H1 (cell line): ENCODE data around the gene ASCC2.

Experiments used
- BRCA1 ChIP-seq: IDR thresholded peaks from 2 replicates; pipeline ENCODE4 v1.6.1; 2012; ENCODE audit warnings: low read depth, low read length, improper control_type of control experiment
- EZH2 ChIP-seq: fragments of 200-600 bp; sonication (generic); IDR thresholded peaks from 2 replicates; pipeline ENCODE4 v1.7.1; 2012; ENCODE audit warnings: low read depth, mild to moderate bottlenecking, moderate library complexity, low read length, inconsistent platforms; ENCODE audit not compliant: severe bottlenecking
- GABPA ChIP-seq: IDR thresholded peaks from 2 replicates; pipeline ENCODE4 v1.6.1; 2011; ENCODE audit warnings: mild to moderate bottlenecking, low read length, moderate library complexity, borderline replicate concordance; ENCODE audit not compliant: insufficient read depth
- JUN ChIP-seq: IDR thresholded peaks from 2 replicates; pipeline ENCODE4 v1.6.1; 2011; ENCODE audit warnings: low read depth, mild to moderate bottlenecking, improper control_type of control experiment, low read length
- POLR2A ChIP-seq, 2 experiments: IDR thresholded peaks; 1 replicate in 1 of 2; 2 replicates in 1 of 2; pipeline ENCODE4 v1.6.1; 2011; ENCODE audit warnings: low read depth in 2 of 2, low read length in 2 of 2, mild to moderate bottlenecking in 2 of 2; ENCODE audit errors: control extremely low read depth in 1 of 2
- SIN3A ChIP-seq, 2 experiments: IDR thresholded peaks in 1 of 2; conservative IDR thresholded peaks in 1 of 2; 2 replicates each; pipeline ENCODE4 v1.6.1; 2011 to 2012; ENCODE audit warnings: low read length in 2 of 2, improper control_type of control experiment in 1 of 2, low read depth in 1 of 2, mild to moderate bottlenecking in 1 of 2
- TF ChIP-seq, protein P1 (sequence below), 3 experiments: IDR thresholded peaks; 1 replicate in 2 of 3; 2 replicates in 1 of 3; pipeline versions ENCODE4 v1.5.1 to v1.6.1; 2011; ENCODE audit warnings: low read length in 3 of 3, mild to moderate bottlenecking in 3 of 3, inconsistent platforms in 2 of 3, low read depth in 1 of 3, moderate library complexity in 1 of 3; ENCODE audit not compliant: insufficient read depth in 1 of 3; ENCODE audit errors: control extremely low read depth in 1 of 3
- TF ChIP-seq, protein P2 (sequence below): IDR thresholded peaks from 2 replicates; pipeline ENCODE4 v1.6.1; 2011; ENCODE audit warnings: low read depth, mild to moderate bottlenecking, low read length; ENCODE audit not compliant: insufficient read depth

DNA sequence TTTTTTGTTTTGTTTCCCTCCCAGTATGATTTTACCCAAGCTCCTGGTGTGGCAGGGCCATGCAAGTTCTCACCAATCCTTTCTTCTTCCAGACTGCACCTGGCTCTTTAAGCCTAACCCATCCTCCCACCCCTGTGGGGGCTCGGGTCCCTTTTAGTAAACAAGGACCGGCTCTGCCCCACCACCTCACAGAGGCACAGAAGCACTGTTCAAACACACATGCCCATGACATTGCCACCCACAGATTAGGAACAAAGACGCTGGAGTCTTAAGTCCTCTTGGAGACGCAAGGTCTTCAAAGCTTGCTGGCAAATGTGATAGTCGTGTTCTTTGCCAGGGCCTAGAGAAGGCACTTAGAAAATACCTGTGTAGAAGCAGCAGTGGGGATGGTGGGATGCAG is 52.0 kb downstream of the ASCC2 start:
- no peak for TF ChIP-seq JUN
- no peak for TF ChIP-seq GABPA
- TF ChIP-seq, protein P1, sequence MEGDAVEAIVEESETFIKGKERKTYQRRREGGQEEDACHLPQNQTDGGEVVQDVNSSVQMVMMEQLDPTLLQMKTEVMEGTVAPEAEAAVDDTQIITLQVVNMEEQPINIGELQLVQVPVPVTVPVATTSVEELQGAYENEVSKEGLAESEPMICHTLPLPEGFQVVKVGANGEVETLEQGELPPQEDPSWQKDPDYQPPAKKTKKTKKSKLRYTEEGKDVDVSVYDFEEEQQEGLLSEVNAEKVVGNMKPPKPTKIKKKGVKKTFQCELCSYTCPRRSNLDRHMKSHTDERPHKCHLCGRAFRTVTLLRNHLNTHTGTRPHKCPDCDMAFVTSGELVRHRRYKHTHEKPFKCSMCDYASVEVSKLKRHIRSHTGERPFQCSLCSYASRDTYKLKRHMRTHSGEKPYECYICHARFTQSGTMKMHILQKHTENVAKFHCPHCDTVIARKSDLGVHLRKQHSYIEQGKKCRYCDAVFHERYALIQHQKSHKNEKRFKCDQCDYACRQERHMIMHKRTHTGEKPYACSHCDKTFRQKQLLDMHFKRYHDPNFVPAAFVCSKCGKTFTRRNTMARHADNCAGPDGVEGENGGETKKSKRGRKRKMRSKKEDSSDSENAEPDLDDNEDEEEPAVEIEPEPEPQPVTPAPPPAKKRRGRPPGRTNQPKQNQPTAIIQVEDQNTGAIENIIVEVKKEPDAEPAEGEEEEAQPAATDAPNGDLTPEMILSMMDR (IDR thresholded peaks at IDR 0.05; ENCODE audit: control extremely low read depth in 1 of 3, insufficient read depth in 1 of 3, low read depth in 1 of 3, low read length in 3 of 3), result no peak
- no peak for TF ChIP-seq EZH2
- no peak for TF ChIP-seq SIN3A (conservative IDR thresholded peaks at IDR 0.05 in 1 of 2, IDR thresholded peaks at IDR 0.05 in 1 of 2; ENCODE audit: low read depth in 1 of 2, low read length in 2 of 2)
- TF ChIP-seq POLR2A (IDR thresholded peaks at IDR 0.05; ENCODE audit: control extremely low read depth in 1 of 2, low read depth in 2 of 2, low read length in 2 of 2), result no peak
- TF ChIP-seq, protein P2, sequence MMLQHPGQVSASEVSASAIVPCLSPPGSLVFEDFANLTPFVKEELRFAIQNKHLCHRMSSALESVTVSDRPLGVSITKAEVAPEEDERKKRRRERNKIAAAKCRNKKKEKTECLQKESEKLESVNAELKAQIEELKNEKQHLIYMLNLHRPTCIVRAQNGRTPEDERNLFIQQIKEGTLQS, result no peak
- TF ChIP-seq BRCA1, result no peak
